ENCODE data around the gene GRB7. TPM values are rescaled to one million over a fixed set of nuclear protein-coding genes. Genes with fewer than 3 reads are reported as not detected.
A peak's percentile ranks its signal among the peaks of the same experiment; 100 is the strongest.

GRB7 gene
- total RNA-seq, 1 donor from 2014 or later: 31.8 TPM

- Mint-ChIP-seq H3K4me1 (ENCODE audit: unreplicated experiment) (no peaks in the 10 kb centered on the region), H3K9me3 (no peaks in the 10 kb centered on the region), H3K27ac (no peak overlapping the region), H3K4me3 (no peak overlapping the region), H3K36me3 (peaks cover 6% of the 10 kb centered on the region), H3K27me3 (no peaks in the 10 kb centered on the region)
- TF ChIP-seq CTCF (conservative IDR thresholded peaks at IDR 0.05): no peak
- no peak for DNase-seq (ENCODE audit: extremely low spot score, unreplicated experiment)
Observed at GRCh38 chr17:39711851-39712250, 25.9 kb upstream of the GRB7 start.

- Mint-ChIP-seq H3K27ac (no peak overlapping the region), H3K4me1 (ENCODE audit: unreplicated experiment) (no peaks in the 10 kb centered on the region), H3K27me3 (no peaks in the 10 kb centered on the region), H3K36me3 (peaks cover 6% of the 10 kb centered on the region), H3K9me3 (no peaks in the 10 kb centered on the region), H3K4me3 (no peak overlapping the region)
- DNase-seq (ENCODE audit: extremely low spot score, unreplicated experiment): no peak
- TF ChIP-seq CTCF (conservative IDR thresholded peaks at IDR 0.05): no peak
Observed at GRCh38 chr17:39714234-39714633, 23.5 kb upstream of the GRB7 start.

- Mint-ChIP-seq H3K4me3 (no peak overlapping the region), H3K9me3 (no peaks in the 10 kb centered on the region)
- no peak for DNase-seq (ENCODE audit: extremely low spot score, unreplicated experiment)
Observed at GRCh38 chr17:39715375-39716072, 22.2 kb upstream of the GRB7 start.

GRCh38 chr17:39716073-39716818, 21.5 kb upstream of the GRB7 start:
- no peak for TF ChIP-seq CTCF (conservative IDR thresholded peaks at IDR 0.05)
- H3K4me1 Mint-ChIP-seq (ENCODE audit: unreplicated experiment): peaks cover 4% of the 10 kb centered on the region
- peaks cover 13% of the 10 kb centered on the region for H3K36me3 Mint-ChIP-seq
- no peaks in the 10 kb centered on the region for H3K9me3 Mint-ChIP-seq
- DNase-seq (ENCODE audit: extremely low spot score, unreplicated experiment): no peak
- H3K27ac Mint-ChIP-seq: peak overlapping the region; percentile 82
- no peaks in the 10 kb centered on the region for H3K27me3 Mint-ChIP-seq
- H3K4me3 Mint-ChIP-seq: no peak overlapping the region

More at GRCh38 chr17:39715375-39716072, 22.2 kb upstream of the GRB7 start:
- Mint-ChIP-seq H3K36me3 (peaks cover 13% of the 10 kb centered on the region), H3K4me1 (ENCODE audit: unreplicated experiment) (peaks cover 4% of the 10 kb centered on the region), H3K27ac (no peak overlapping the region), H3K27me3 (no peaks in the 10 kb centered on the region)
- no peak for TF ChIP-seq CTCF (conservative IDR thresholded peaks at IDR 0.05)

GRCh38 chr17:39716879-39717536, 20.7 kb upstream of the GRB7 start:
- no peak for TF ChIP-seq CTCF (conservative IDR thresholded peaks at IDR 0.05)
- DNase-seq (ENCODE audit: extremely low spot score, unreplicated experiment): no peak
- peak overlapping the region; percentile 82 for H3K27ac Mint-ChIP-seq
- H3K4me3 Mint-ChIP-seq: no peak overlapping the region
- H3K27me3 Mint-ChIP-seq: no peaks in the 10 kb centered on the region
- H3K36me3 Mint-ChIP-seq: peaks cover 13% of the 10 kb centered on the region
- peaks cover 4% of the 10 kb centered on the region for H3K4me1 Mint-ChIP-seq (ENCODE audit: unreplicated experiment)
- H3K9me3 Mint-ChIP-seq: no peaks in the 10 kb centered on the region

All from type B pancreatic cell (in vitro differentiated cells).